Activated naive CD4-positive, alpha-beta T cell treated with Interleukin-2 at 50 U/mL for 16 hours (primary cell): Measurements from ENCODE around the gene FOXD3.

Source experiments
- DNase-seq: peaks from one replicate; pipeline ENCODE4 v3.0.0-alpha.2; 2020

Gene FOXD3

GRCh38 chr1:63322114-63322943, at the start of gene FOXD3:
FOXD3 (plus strand) TSS chr1:63322567; CDS start chr1:63323059, 492 bp downstream.
- DNase-seq: peak; percentile 34

- no peak for DNase-seq
These were observed 49.6 kb upstream of the FOXD3 start for GRCh38 chr1:63272811-63273210.

DNA sequence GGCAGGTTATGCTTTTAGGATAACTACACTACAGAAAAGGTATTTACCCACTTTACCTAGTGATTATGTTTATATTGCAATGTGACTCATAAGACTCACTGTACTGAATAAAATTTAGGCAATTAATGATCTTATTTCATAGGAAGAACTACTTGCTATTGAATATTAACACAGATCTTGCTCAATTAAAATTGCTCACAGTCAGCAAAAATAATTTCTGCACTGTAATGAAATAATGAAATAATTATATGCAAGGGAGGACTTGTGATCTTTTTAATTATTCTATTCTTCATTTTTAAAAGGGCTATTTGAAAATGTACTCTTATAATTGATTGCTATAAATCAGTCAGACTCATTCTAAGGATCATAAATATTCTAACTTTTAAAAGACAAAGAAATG, 48.0 kb upstream of the FOXD3 start:
- no peak for DNase-seq

DNA sequence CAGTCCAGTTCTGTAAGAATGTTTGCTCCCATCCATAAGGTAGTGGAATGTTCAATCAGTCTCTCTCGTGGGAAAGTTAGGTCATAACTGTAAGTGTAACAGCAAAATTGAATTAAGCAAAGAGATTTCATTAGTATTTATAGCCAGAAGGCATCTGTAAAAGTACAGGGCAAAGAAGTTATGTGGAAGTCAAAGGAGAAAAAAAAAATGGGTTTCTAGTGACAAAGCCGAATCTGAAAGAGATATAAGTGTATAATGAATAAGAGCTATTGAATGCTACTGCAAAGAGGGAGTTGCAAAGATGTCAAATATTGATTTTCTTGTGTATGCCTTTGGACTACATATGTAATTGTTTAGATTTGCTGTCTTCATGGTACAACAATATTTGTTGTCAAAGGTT, 47.4 kb upstream of the FOXD3 start:
- DNase-seq: no peak

GRCh38 chr1:63276624-63277023, 45.7 kb upstream of the FOXD3 start:
- no peak for DNase-seq

DNA sequence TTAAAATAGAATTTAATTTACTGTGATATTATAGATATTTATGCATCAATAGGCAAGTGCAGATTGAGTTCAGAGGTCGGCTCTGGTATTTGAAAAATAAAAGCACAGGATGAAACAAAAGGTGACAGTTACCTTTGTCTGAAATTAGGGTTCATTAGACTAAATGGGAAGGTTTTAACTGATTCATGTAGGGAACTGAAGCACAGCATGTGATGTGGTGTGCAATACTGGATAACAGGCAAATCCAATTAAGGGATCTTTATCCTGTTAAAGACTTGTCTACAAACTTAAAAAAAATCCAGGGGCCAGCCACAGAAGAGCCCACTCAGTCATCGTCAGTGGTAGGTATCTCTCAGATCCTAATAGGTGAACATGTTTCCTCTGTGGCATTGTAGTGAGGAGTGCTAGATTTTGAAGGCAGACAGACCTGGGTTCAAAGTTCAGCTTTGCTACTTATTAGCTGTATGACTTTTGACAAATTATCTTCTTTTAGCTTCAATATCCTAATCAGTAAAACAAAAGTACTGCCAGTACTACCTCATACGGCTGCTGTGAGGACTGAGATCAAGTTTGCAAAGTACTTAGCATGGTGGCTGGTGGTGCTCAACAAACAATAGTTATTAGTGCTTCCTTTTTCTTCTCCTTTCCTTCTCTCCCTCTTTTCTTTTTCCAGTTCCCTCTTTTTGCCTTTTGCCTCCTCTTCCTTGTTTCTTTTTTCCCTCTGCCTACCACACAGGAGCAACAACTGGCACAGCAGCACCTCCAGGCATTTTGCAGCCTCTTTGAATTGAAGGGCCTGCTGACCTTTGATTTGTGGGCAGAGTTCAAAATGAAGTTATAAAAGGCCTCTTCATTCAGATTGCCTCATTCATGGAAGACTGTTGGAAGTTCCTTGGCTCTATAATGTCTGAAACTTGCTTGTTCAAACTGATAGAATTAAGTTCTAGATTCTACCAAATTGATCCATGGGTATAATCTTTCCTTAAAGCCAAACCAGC, 44.9 kb upstream of the FOXD3 start:
- DNase-seq: no peak

DNA sequence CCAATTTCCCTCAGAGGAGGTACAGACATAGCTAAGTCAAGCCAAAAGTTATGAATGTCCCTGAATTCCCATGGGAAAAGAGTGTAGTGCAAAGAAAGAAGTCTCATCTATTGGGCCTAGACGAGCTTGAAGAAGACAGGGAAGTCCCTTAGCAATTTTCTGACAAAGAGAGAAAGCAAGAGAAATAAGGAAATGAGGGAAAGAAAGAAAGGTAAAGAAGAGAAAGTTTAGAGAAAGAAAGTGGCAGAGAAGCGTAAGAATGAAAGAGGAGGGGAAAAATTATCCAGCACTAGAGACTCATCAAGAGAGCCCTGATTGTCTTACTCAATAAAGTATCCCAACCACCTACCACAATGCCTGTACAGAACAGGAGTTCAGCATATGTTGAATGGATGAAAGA, 40.6 kb upstream of the FOXD3 start:
- no peak for DNase-seq

DNA sequence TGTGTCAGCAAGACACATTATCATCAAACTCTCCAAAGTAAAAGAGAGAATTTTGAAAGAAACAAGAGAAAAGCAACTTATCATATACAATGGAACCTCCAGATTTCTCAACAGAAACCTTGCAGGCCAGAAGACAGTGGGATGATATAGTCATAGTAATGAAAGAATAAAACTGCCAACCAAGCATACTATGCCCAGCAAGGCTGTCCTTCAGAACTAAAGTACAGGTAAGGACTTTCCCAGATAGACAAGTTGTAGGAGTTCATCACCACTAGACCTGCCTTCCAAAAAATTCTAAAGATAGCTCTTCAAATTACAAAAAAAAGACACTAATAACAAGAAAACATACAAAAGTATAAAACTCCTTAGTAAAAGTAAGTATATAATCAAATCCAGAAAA, 33.2 kb upstream of the FOXD3 start:
- DNase-seq: no peak

DNA sequence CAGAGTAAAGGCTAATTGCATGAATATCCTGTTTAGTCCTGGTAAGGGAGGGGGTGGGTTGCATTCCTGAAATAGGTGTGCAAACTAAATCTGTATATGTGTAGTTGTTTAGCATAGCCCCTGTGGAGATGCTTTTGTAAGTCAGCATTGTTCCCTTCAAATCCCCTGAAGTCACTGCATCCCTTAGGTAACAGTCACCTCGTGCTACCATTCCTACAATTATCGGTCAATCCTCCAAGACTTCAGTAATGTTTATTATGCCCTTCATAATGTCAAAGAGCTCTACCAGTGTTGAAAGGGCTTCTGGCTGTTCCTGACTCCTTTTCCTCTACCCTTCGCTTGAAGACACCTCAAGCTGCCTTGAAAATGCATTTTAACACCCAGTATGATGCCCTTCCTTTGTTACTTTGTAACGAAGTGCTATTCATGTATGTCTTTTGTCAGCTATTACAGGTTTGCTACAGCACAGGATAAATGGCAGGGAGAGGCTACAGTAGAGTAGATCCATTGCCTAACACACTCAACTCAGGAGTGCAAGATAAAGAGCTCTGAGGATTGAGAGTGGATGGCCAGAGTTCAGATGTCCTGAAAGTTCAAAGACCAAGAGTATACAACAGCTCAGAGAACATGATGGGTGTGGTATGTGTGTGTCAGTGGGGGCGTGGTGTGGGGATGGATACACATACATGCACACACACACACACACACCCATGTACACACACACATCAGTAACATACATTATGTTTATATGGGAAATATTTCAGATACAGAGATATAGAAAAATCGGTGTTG, 27.4 kb upstream of the FOXD3 start:
- no peak for DNase-seq

- no peak for DNase-seq
These were observed 18.0 kb upstream of the FOXD3 start for GRCh38 chr1:63304410-63304809.

DNA sequence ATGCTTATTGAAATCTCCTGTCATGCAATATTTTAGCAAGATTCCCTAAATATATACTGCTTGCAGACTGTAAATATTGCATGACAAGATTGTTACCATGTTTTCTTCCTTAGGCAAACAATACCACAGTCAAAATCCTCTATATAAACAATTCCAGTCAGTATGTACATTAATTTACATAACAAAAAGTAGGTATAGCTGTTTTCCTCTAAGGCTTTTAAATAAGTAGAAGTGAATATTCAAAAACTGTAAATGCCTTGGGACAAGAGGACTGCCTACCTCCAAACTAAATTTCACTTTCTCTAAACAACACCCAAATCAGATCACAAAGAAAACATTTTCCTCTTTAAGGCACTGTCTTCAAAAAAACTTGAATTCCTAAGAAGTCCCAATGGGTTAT, 17.3 kb upstream of the FOXD3 start:
- DNase-seq: no peak

GRCh38 chr1:63307196-63307794, 15.1 kb upstream of the FOXD3 start:
- DNase-seq: no peak

DNA sequence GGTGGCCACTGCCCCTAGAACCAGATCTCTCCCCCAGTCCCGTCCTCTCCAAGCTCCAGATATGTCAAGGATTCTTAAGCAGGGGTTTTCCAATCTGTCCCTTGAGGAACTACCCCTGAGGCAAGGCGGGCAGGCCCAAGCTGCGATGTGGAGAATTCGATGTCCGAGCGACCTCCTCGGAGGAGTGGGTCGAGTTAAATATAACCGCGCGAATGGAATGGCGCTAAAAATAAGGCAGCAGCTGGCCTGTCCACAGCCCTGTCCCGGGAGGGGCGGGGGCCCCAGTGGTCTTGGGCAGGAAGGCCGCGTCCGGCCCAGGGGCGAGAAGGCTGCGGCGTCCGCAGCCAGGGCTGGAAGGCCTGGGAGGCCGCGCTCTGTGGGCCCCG, 5.8 kb upstream of the FOXD3 start:
- no peak for DNase-seq

DNA sequence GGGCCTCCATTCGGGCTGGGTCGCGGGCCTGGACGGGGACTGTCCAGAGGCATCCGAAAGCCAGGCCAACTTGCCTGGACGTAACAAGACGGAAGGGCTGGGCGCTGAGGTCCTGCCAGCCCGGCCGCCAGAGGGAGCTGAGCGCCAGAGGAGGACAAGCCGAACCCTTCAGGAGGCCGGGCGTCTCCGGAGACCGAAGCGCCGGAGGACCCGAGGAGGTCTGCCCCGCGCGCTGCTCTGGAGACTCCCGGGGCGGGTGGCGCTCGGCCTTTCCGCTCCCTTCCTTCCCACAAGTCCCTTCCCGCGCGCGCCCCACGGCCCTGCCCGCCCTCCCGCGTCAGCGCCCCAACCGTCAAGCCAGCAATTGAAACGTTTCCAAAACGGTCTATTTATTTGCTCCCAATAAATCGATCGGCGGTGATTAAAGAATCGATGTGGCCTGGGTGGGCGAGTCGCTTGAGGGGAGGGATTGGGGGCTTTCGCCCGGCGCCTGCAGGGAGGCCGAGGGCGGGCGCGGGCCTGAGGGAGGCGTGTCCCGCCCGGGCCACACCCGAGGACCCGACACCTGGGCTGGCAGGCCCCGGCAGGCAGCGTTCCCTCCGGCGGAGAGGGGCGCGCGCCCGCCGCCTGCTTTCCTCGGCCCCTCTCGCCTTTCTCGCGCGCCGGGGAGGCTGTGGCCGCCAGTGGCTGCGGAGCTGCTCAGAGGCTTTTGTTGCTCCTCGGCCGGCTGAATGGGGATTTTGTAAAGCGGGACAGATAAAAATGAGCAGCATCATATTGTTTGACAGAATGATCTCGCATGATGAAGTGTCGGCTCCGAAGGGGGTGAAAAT, 5.2 kb upstream of the FOXD3 start:
- peak; percentile 53 for DNase-seq

- no peak for DNase-seq
These were observed 4.6 kb upstream of the FOXD3 start for GRCh38 chr1:63317817-63318152.

DNA sequence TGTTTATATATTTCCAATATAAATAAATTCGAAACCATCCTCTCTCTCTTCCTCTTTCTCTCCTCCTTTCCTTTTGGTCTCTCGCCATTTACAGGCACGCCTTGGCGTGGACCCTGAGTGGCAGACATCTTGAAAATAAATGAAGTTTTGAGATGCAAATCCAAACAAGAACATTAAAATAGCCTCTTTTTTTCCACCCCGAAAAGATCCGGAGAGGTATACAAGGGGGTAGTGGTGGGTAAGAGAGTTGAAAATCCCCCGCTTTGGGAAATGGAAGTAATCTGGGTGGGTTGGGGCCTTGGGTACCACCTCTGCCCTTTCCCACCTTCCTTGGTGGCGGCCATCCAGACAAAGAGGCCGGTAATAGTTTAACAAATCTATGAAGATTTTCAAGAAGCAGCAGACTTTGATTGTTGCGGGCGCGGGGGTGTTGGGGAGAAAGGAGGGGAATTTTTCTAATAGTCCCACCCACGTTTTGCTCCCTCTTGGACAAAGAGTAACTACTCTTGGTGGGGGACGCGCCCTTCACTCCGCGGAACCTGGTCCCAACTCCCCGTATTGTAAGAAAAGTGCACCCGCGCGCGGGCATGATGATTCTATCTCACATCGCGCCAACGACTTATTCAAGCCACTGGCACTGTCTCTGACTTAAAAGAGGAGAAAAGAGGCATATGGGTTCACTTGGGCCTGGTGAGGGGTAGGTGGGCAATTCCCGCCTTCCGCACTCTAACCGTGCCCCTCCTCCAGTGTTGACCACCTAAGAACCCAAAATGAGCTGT, 4.0 kb upstream of the FOXD3 start:
- DNase-seq: no peak

- no peak for DNase-seq
These were observed 3.0 kb upstream of the FOXD3 start for GRCh38 chr1:63319046-63320021.

DNA sequence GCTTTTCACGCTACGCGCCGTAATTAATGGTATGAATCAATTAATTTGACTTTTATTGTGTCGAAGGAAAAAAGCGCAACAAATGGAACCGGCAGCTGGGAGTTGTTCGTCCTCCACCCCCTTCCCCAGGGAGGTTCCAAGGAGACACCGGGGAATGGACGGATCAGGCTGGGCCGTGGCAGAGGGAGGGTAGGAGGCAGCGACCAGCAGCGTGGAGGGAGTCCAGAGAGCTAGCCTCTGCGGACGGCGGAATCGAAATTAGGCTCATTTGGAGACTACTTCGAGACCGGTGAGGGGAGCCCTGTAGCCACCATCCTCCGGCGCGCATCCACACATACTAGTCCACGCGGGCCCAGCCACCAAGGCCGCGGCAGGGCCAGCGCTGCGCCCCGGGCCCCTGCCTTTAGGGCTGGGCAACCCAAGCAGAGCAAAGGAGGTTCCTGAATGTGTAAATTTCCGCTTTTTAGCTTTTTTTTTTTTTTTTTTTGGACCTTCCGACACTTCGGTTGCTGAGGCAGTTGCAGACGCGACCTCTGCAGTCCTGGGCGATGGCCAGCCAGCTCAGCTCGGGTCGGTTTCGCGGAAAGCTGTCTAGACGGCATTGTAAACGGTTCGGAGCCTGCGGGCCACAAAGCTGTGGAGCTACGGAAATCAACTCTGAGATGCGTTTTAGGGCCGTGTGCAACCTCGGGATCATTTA, 2.2 kb upstream of the FOXD3 start:
- DNase-seq: no peak
